Choroid plexus epithelial cell (primary cell): ENCODE results near the gene ASTE1.

ENCODE experiments used
- DNase-seq: peaks from one replicate; pipeline ENCODE4 v3.0.0-alpha.2; 2010; ENCODE audit warnings: low read depth
- H3K4me3 ChIP-seq: 2 replicates; pipeline ENCODE4 v1.5.1; 2011; ENCODE audit warnings: low read depth, mild to moderate bottlenecking, control low read depth, low read length, moderate library complexity
- TF ChIP-seq, protein P1 (sequence below): conservative IDR thresholded peaks from 2 replicates; pipeline ENCODE4 v1.5.1; 2011; ENCODE audit warnings: low read depth, mild to moderate bottlenecking, control low read depth, inconsistent platforms, low read length, moderate library complexity

Gene ASTE1

DNA sequence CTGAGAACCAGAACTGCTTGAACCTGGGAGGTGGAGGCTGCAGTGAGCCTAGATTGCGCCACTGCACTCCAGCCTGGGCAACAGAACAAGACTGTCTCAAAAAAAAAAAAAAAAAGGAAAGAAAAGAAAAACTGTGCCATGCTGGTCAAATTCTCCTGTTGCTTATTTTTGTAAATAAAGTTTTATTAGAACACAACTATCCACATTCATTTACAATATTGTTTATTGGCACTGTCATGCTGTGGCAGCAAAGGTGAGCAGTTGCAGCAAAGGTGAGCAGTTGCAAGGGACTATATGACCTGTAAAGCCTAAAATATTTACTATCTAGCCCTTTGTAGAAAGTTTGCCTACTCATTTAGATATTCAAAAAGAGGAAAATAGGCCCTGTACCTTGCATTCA is 18.3 kb downstream of the ASTE1 start:
- DNase-seq = no peak
- no peak overlapping the region for H3K4me3 ChIP-seq
- TF ChIP-seq, protein P1, sequence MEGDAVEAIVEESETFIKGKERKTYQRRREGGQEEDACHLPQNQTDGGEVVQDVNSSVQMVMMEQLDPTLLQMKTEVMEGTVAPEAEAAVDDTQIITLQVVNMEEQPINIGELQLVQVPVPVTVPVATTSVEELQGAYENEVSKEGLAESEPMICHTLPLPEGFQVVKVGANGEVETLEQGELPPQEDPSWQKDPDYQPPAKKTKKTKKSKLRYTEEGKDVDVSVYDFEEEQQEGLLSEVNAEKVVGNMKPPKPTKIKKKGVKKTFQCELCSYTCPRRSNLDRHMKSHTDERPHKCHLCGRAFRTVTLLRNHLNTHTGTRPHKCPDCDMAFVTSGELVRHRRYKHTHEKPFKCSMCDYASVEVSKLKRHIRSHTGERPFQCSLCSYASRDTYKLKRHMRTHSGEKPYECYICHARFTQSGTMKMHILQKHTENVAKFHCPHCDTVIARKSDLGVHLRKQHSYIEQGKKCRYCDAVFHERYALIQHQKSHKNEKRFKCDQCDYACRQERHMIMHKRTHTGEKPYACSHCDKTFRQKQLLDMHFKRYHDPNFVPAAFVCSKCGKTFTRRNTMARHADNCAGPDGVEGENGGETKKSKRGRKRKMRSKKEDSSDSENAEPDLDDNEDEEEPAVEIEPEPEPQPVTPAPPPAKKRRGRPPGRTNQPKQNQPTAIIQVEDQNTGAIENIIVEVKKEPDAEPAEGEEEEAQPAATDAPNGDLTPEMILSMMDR = no peak

DNA sequence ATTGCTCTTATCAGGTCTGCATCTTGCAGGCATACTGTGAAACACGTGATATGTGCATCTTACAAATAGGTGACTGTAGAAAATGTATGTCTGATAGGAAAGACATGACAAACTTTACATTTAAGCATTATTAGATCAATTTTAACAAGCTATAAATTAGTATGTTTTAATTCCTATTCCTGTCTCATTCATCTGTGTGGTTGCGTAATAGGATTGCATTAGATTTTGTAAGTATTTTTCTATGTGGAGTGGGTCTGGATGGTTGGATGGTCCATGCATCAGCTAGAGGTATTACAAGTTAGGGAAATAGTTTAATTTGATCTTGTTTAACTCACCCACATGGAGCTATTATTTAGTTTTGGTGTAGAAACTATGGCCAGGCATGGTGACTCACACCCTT is 18.8 kb downstream of the ASTE1 start:
- DNase-seq = peak; percentile 17
- TF ChIP-seq, protein P1 = no peak
- no peak overlapping the region for H3K4me3 ChIP-seq

DNA sequence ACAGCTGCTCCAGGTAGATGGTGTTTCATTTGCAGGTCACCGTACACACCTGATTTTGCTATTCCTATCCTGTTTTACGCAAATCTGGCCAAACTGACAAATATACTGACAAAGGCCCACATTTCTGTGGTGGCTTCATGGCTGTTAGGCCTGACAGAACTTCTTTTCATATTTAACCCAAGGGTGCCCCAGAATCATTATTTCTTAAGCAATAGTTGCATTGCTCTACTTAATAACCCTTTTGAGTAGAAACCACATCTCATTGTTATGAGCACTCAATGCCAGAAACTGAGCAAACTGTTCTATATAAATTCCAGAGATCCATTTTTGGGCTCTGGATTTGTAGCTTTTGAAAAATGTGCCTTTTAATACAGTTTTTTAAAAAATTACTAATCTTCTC is 19.4 kb downstream of the ASTE1 start:
- H3K4me3 ChIP-seq = no peak overlapping the region
- TF ChIP-seq, protein P1 = no peak
- DNase-seq = no peak

DNA sequence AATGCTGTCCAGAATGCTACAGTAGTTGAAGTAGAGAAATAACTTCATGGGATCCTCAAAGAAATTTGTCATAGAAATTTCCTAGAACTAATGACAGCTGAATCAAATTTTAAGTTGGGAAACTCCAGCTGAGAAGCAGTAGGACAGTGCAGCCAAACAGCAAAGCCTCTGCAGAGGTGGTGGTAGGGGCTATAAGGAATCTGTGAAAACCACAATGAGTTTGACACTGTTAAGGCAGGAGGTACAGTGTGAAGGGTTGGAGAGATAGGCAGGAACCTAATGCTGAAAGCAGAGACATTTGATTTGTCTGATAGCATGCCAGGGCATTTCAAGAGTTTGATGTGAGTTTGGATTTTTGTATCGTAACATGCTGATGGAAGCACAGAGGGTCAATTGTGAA is 22.0 kb downstream of the ASTE1 start:
- TF ChIP-seq, protein P1 = no peak
- no peak for DNase-seq
- H3K4me3 ChIP-seq = no peak overlapping the region

DNA sequence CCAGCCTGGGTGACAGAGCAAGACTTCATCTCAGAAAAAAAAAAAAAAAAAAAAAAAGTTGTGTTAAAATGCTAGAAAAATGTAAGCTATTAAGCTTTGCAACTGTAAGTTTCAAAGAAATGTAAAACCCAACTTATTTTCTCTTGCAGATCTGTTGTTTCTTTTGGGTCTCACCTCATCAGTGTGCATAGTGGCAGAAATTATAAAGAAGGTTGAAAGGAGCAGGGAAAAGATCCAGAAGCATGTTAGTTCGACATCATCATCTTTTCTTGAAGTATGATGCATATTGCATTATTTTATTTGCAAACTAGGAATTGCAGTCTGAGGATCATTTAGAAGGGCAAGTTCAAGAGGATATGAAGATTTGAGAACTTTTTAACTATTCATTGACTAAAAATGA is 25.6 kb downstream of the ASTE1 start:
- no peak for DNase-seq
- no peak overlapping the region for H3K4me3 ChIP-seq
- TF ChIP-seq, protein P1 = no peak

DNA sequence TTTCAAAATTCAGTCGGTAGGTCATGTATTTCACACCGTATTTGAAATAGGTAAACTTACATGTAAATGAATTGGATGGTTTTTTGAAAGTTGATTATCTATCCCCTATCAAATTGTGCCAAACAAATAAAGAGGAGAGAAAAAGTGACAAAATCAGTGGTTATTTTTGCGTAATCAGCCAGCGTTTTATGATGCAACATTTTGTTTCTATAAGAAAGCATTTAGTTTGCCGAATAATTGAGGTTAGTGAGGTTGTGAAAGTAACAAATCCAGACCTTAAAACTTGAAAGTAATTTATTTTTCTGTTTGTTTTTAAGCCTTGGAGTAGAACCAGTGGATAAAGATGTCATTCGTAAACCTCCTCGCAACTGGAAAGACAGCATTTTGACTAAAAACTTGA is 29.3 kb downstream of the ASTE1 start:
- TF ChIP-seq, protein P1 = no peak
- H3K4me3 ChIP-seq = no peak overlapping the region
- DNase-seq = peak; percentile 70

DNA sequence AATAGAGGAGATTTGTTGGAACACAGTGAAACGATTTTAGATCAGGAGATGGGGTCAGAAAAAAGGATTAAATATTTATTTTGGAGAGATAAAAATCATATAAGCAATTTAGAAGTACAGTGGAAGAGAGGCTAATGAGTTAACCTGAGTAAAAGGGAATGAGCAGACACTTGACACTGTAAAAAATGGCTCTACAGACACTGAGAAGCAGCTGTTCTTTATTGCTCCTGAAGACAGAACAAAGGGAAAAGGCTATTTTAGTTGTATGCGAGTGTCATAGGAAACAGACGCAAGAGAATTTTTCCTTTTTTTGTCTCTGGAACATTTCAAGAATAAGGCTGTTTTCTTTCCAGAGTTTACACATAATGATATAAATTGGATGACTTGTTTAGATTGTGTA is 34.3 kb downstream of the ASTE1 start:
- no peak overlapping the region for H3K4me3 ChIP-seq
- DNase-seq = no peak
- TF ChIP-seq, protein P1 = no peak
